B cell (primary cell): ENCODE measurements around the gene GPC3. TPM values are rescaled to one million over a fixed set of nuclear protein-coding genes. Genes with fewer than 3 reads are reported as not detected.

Experiments used
- ATAC-seq: fragments of 200-7000 bp; cut with Tn5 transposase; one replicate; pipeline ENCODE4 v1.10.0; 2021; ENCODE audit warnings: low read depth, mild to moderate bottlenecking, moderate number of reproducible peaks, moderate library complexity
- CTCF ChIA-PET: fragments of 350-600 bp; sonication (Branson Sonifier 250); formaldehyde crosslinking; loops from one replicate; lab custom pipeline; 2021; ENCODE audit warnings: antibody characterized with exemption, inconsistent platforms; lab: Charles Lee
- POLR2A ChIA-PET: fragments of 350-600 bp; sonication (Branson Sonifier 250); formaldehyde crosslinking; loops from one replicate; lab custom pipeline; 2021; ENCODE audit warnings: antibody characterized with exemption; lab: Charles Lee
- DNase-seq: peaks from one replicate; pipeline ENCODE4 v3.0.0; 2013
- H2AFZ ChIP-seq: 2 replicates; pipeline ENCODE4 v1.6.1; 2012; ENCODE audit warnings: mild to moderate bottlenecking, low read depth, low read length; ENCODE audit not compliant: insufficient read depth, poor library complexity, severe bottlenecking
- H3K27ac ChIP-seq, 2 donors: 1 replicate in 1 of 2; 2 replicates in 1 of 2; pipeline ENCODE4 v1.5.1; 2012 to 2013; ENCODE audit warnings: low read length in 2 of 2, mild to moderate bottlenecking in 2 of 2, moderate library complexity in 1 of 2
- H3K27me3 ChIP-seq, 4 experiments: fragments of 200-600 bp in 1 of 4; sonication (generic) in 1 of 4; replicated peaks in 1 of 4; 1 replicate in 2 of 4; 2 replicates in 2 of 4; pipeline versions ENCODE4 v1.6.1 to v1.7.0; 2013 to 2016; ENCODE audit warnings: low read length in 3 of 4, mild to moderate bottlenecking in 2 of 4, mixed read lengths in 1 of 4, moderate library complexity in 1 of 4; ENCODE audit not compliant: insufficient read depth in 4 of 4, control insufficient read depth in 3 of 4; ENCODE audit errors: control extremely low read depth in 1 of 4
- H3K36me3 ChIP-seq, 2 experiments: replicated peaks in 1 of 2; 1 replicate in 1 of 2; 2 replicates in 1 of 2; pipeline versions ENCODE4 v1.6.1 to v1.7.1; 2013; ENCODE audit warnings: low read length in 1 of 2; ENCODE audit not compliant: insufficient read depth in 2 of 2, control insufficient read depth in 1 of 2; ENCODE audit errors: control extremely low read depth in 1 of 2, extremely low read depth in 1 of 2
- H3K4me1 ChIP-seq, 2 donors: fragments of 200-600 bp in 1 of 2; sonication (generic) in 1 of 2; 1 replicate in 1 of 2; 2 replicates in 1 of 2; pipeline versions ENCODE4 v1.5.1 to v1.6.1; 2013 to 2017; ENCODE audit warnings: low read length in 2 of 2; ENCODE audit not compliant: control insufficient read depth in 2 of 2, insufficient read depth in 2 of 2
- H3K4me2 ChIP-seq: replicated peaks from 2 replicates; pipeline ENCODE3; 2012; ENCODE audit warnings: mild to moderate bottlenecking, low read depth, low read length; ENCODE audit not compliant: poor library complexity, severe bottlenecking
- H3K4me3 ChIP-seq, 5 experiments: fragments of 200-600 bp in 1 of 5; sonication (generic) in 1 of 5; 1 replicate in 3 of 5; 2 replicates in 2 of 5; pipeline versions ENCODE4 v1.5.1 to v1.7.0; 2011 to 2016; ENCODE audit warnings: low read length in 4 of 5, mild to moderate bottlenecking in 4 of 5, low read depth in 2 of 5, control low read depth in 1 of 5, moderate library complexity in 1 of 5; ENCODE audit not compliant: insufficient read depth in 1 of 5; ENCODE audit errors: control extremely low read depth in 1 of 5, extremely low read depth in 1 of 5
- H3K79me2 ChIP-seq: fragments of 200-600 bp; sonication (generic); one replicate; pipeline ENCODE4 v1.6.0; 2016; ENCODE audit warnings: low read length; ENCODE audit not compliant: control insufficient read depth, insufficient read depth
- H3K9ac ChIP-seq: fragments of 200-600 bp; sonication (generic); 2 replicates; pipeline ENCODE4 v1.6.1; 2017; ENCODE audit warnings: mild to moderate bottlenecking, low read length, moderate library complexity
- H3K9me3 ChIP-seq, 3 donors: one replicate each; pipeline versions ENCODE4 v1.6.1 to v1.7.1; 2013; ENCODE audit warnings: low read length in 2 of 3; ENCODE audit not compliant: control insufficient read depth in 2 of 3, insufficient read depth in 1 of 3; ENCODE audit errors: control extremely low read depth in 1 of 3
- H4K20me1 ChIP-seq: 2 replicates; pipeline ENCODE4 v1.6.0; 2012; ENCODE audit warnings: mild to moderate bottlenecking, low read length; ENCODE audit not compliant: insufficient read depth, control insufficient read depth, poor library complexity, severe bottlenecking
- H3K27ac Mint-ChIP-seq: one replicate; pipeline ENCODE4 v1.8.0; 2021; ENCODE audit warnings: mixed read lengths
- H3K27me3 Mint-ChIP-seq: one replicate; pipeline ENCODE4 v1.8.0; 2021; ENCODE audit warnings: mixed read lengths
- H3K4me1 Mint-ChIP-seq: one replicate; pipeline ENCODE4 v1.8.0; 2021; ENCODE audit warnings: mixed read lengths
- H3K4me3 Mint-ChIP-seq: one replicate; pipeline ENCODE4 v1.8.0; 2021; ENCODE audit warnings: mixed read lengths
- H3K9me3 Mint-ChIP-seq: one replicate; pipeline ENCODE4 v1.8.0; 2022; ENCODE audit warnings: mixed read lengths; ENCODE audit not compliant: insufficient read depth
- CTCF ChIP-seq: fragments of 200-600 bp; IDR thresholded peaks from one replicate; pipeline ENCODE4 v1.8.0; 2022; ENCODE audit warnings: antibody characterized with exemption, mild to moderate bottlenecking
- EZH2 ChIP-seq: IDR thresholded peaks from 2 replicates; pipeline ENCODE4 v1.6.1; 2012; ENCODE audit warnings: borderline replicate concordance, low read depth, mild to moderate bottlenecking, moderate library complexity, low read length; ENCODE audit not compliant: insufficient read depth, poor library complexity, severe bottlenecking
- WGBS: methylation state at CpG from one replicate; pipeline ENCODE4 v1.1.5; 2013; ENCODE audit warnings: missing lambda C conversion rate; ENCODE audit not compliant: insufficient coverage; 5-methylcytosine and 5-hydroxymethylcytosine counted together
- intact Hi-C: fragments of 100-400 bp; cut with micrococcal nuclease; formaldehyde crosslinking; loops from one replicate; pipeline ENCODE4 v1.10.0; 2022
- polyA plus RNA-seq: library from polyadenylated mRNA; depleted of rRNA; stranded (reverse); fragments of >200 nt; gene quantifications from 2 replicates; pipeline ENCODE4 v1.2.3, GENCODE V29; 2012
- total RNA-seq, 2 donors: library from RNA; stranded (reverse); fragments of 120-200 nt in 1 of 2; gene quantifications; 1 replicate in 1 of 2; 2 replicates in 1 of 2; pipeline versions ENCODE4 v1.2.3 to v1.2.4, GENCODE V29; 2013 to 2022

Gene GPC3
- total and polyA plus RNA-seq, 2 donors (not counting 1 experiment from before 2014, with no cell fraction given): not detected

GRCh38 chrX:133575501-133576136 lies 409.8 kb downstream of the GPC3 start:
- H3K27me3 ChIP-seq: no peaks in the 10 kb centered on the region
- Mint-ChIP-seq H3K27me3 (no peaks in the 10 kb centered on the region), H3K4me1 (no peaks in the 10 kb centered on the region), H3K4me3 (no peak overlapping the region), H3K9me3 (no peaks in the 10 kb centered on the region), H3K27ac (no peak overlapping the region)
- no peak overlapping the region for H3K9ac ChIP-seq
- no CpG with 5 or more reads among the region's 5 CpGs for WGBS
- H3K4me2 ChIP-seq: no peak overlapping the region
- intact Hi-C loops: no loop called here
- H4K20me1 ChIP-seq: no peaks in the 10 kb centered on the region
- no peak overlapping the region for H2AFZ ChIP-seq
- ChIA-PET POLR2A (no interaction called here), CTCF (no interaction called here)
- DNase-seq (no peak), ATAC-seq (no peak)
- no peaks in the 10 kb centered on the region for H3K4me1 ChIP-seq
- no peak for TF ChIP-seq EZH2
- TF ChIP-seq CTCF: no peak
- no peaks in the 10 kb centered on the region for H3K36me3 ChIP-seq
- no peak overlapping the region for H3K4me3 ChIP-seq
- no peak overlapping the region for H3K27ac ChIP-seq
- no peaks in the 10 kb centered on the region for H3K9me3 ChIP-seq
- no peaks in the 10 kb centered on the region for H3K79me2 ChIP-seq

GRCh38 chrX:133574716-133575115 lies 410.7 kb downstream of the GPC3 start:
- H3K4me1 ChIP-seq: no peaks in the 10 kb centered on the region
- no peaks in the 10 kb centered on the region for H4K20me1 ChIP-seq
- no peak overlapping the region for H3K9ac ChIP-seq
- Mint-ChIP-seq H3K27ac (no peak overlapping the region), H3K4me1 (no peaks in the 10 kb centered on the region), H3K27me3 (no peaks in the 10 kb centered on the region), H3K4me3 (no peak overlapping the region), H3K9me3 (no peaks in the 10 kb centered on the region)
- TF ChIP-seq EZH2 (no peak), CTCF (no peak)
- POLR2A ChIA-PET: no interaction called here
- H3K4me2 ChIP-seq: no peak overlapping the region
- H3K27me3 ChIP-seq: no peaks in the 10 kb centered on the region
- H3K9me3 ChIP-seq: no peaks in the 10 kb centered on the region
- H3K27ac ChIP-seq: no peak overlapping the region
- intact Hi-C loops: no loop called here
- no CpG with 5 or more reads among the region's 2 CpGs for WGBS
- no peaks in the 10 kb centered on the region for H3K79me2 ChIP-seq
- no peak overlapping the region for H3K4me3 ChIP-seq
- no peak for DNase-seq
- no peak for ATAC-seq
- no peak overlapping the region for H2AFZ ChIP-seq
- no peaks in the 10 kb centered on the region for H3K36me3 ChIP-seq
- CTCF ChIA-PET: no interaction called here
